SIG-M5 treated with dmso at 0.1 percent for 504 hours (cell line): ENCODE measurements around the gene ZDHHC6.
"Not testable (repeated sequence)": the region's sequence is repeated elsewhere in the genome, so short reads cannot be mapped to it uniquely, and the experiment has no call there.

ENCODE experiments used
- DNase-seq: peaks from one replicate; lab custom pipeline; 2025; ENCODE audit not compliant: unreplicated experiment; lab: John Stamatoyannopoulos, UW

Gene ZDHHC6, protein sequence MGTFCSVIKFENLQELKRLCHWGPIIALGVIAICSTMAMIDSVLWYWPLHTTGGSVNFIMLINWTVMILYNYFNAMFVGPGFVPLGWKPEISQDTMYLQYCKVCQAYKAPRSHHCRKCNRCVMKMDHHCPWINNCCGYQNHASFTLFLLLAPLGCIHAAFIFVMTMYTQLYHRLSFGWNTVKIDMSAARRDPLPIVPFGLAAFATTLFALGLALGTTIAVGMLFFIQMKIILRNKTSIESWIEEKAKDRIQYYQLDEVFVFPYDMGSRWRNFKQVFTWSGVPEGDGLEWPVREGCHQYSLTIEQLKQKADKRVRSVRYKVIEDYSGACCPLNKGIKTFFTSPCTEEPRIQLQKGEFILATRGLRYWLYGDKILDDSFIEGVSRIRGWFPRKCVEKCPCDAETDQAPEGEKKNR

DNA sequence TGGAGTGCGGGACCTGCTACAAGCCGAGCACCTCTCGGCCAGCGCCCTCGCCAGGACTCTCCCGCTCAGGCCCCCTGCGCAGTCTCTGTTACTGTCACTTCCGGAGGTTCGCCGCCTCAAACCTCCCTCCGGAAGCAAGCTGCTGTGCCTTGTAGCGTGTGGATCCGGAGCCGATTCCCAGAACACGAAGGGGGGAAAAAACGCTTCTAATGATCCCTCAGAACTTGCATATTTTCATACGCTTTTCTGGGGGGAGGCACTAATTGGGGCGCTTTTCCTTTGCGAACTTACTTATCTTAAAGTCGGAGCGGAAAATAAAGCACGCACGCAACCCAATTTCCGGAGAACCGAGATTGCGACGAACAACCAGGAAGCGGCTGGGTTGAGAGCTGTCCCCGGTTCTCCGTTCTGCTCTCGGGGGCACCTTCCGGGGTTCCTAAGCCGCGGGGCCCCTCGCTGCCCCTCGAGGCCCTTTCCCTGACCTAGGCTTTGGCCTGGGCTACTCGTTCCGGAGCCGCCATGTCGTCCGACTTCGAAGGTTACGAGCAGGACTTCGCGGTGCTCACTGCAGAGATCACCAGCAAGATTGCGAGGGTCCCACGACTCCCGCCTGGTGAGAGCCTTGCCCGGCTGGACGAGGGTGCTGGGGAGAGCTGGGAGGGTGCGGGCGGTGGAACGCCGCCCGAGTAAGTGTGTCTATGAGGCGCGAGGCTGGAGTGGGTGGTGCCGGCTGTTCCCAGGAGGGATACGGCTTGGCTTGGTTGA, at the start of gene ZDHHC6, which contains the start of gene VTI1A:
Gene ZDHHC6 (minus strand): TSS at position 60 of the 765 bp plus-strand sequence. CDS start 1,478 bp downstream, outside the sequence.
Gene VTI1A (plus strand): TSS at position 361 of the 765 bp plus-strand sequence. CDS start 159 bp downstream, at position 520.
- DNase-seq, result peak; percentile 83

DNA sequence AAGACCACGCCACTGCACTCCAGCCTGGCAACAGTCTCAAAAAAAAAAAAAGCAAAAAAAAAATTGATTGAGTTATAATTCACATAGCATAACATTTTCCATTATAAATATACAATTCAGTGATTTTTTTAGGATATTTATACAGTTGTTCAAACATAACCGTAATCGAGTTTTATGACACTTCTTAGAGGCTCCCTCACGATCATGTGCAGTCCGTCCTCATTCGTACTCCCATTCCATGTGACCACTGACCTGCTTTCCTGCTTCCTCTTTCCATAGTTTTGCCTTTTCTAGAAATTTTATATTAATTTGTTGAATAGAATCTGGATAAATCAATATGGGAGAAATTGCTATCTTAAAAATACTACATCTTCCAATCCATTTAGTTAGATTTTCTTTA, 46.0 kb upstream of the ZDHHC6 start:
- DNase-seq, result no peak

DNA sequence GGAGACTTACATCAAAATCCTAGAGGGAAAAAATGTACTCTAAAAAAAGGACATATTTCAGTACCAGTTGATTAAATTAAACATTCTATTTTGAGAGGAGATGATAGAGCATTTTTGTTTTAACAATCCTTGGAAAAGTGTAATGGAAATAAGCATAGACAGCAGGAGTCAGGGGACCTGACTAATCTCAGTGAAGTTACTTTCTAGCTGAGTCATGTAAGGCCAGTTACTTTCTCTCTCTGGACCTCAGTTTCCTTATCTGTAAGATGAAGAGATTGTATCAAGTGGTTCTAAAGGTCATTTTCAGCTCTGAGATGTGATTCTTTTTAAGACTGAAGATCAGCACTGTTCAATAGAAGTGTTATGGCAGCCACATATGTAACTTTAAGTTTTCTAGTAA, 44.4 kb upstream of the ZDHHC6 start:
- no peak for DNase-seq

DNA sequence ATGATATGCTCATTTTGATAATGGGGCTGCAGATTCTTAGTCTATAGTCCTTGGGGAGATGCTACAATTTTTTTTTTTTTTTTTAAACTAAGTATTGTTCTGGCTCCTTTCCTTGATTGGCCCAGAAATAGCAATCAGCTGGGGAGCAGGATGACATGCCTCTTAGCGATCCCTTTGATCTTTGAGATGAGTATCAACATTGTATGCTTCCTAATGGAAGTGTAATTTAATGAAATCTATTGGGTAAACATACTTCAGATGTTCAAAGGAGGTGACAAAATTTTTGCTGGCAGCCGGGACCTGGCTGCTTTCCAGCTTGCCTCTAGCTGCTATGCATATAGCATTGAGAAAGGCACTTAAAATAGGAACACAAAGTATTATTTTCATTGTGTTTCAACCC, 43.8 kb upstream of the ZDHHC6 start:
- no peak for DNase-seq

DNA sequence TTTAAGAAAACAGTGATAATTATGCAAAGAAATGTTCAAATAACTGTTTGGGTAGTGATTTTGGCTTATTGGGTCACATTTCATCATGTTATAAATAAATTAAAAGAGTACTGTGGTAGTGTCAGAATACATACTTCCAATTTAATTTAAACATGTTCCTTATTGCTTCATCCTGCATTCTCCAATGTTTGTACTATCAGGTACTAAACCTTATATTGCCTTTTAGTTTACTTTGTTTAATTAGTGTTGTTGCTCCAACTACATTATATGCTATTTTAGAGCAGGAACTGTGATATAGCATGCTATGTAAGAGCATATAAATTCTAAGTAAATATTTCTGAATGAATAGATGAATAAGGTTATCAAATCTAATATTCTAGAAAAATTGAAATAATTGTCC, 41.2 kb upstream of the ZDHHC6 start:
- no peak for DNase-seq

DNA sequence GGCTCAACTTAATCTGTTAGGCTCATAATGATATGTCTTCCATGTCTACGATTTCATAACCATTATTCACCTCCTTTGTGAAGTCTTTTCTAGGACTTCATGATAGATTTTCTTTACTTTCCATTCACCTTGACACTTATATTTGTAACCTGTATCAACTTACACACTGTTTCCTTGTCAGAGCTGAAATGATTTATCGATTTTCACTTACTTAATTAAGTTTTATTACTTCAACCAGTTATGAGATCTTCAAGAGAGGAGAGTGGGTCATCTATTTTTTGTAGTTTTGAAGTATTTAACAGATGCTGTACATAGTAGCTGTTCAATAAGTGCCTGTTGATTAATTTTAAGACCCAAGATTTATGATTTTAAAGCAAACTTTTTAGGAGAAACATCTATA, 37.7 kb upstream of the ZDHHC6 start:
- DNase-seq, result no peak

DNA sequence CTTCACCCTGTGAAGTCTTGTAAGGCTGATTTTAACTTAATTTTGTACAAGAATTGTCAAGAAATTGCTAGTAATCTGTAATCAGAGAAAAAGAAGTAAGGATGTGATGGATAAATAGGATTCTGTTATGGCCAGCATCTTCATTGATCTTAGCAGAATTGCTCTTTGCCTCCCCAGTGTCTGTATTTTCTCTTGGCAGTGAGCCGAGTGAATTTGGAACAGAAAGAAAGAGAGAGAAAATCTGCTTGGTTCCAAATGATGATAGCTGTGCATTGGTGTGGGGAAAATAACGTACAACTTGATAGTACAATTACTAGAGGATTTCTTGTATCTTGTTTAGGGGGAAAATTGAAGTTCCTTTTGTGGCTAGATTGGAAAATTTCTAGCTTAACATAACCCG, 34.9 kb upstream of the ZDHHC6 start:
- DNase-seq, result no peak

DNA sequence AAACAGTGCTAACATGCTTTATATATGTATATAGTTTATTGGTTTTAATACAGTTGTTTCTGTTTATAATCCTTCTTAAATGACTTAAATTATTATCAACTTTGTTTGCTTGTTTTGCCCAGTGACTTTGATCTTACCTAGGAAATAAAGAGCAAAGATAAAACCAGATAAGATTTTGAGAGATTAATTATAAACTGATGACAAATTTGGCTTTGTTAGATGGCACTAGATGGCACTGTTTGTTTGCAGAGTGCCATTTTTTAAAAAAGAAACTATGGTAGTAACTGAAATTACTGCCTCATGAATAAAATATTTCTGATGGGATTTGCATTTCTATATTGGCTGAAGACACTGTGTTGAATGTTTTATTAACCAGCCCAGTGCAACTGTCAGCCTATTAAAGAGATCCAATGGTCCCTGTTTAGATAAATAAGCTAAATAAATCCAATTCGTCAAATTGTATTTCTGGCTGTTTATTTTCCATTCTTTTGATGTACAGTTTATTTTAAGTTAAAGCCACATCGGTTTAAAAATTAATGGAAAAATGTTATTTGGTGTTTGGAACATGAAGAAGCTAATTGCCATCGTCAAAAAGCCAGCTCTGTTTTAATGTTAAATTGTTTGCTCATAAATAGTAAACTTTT, 29.0 kb upstream of the ZDHHC6 start:
- no peak for DNase-seq

DNA sequence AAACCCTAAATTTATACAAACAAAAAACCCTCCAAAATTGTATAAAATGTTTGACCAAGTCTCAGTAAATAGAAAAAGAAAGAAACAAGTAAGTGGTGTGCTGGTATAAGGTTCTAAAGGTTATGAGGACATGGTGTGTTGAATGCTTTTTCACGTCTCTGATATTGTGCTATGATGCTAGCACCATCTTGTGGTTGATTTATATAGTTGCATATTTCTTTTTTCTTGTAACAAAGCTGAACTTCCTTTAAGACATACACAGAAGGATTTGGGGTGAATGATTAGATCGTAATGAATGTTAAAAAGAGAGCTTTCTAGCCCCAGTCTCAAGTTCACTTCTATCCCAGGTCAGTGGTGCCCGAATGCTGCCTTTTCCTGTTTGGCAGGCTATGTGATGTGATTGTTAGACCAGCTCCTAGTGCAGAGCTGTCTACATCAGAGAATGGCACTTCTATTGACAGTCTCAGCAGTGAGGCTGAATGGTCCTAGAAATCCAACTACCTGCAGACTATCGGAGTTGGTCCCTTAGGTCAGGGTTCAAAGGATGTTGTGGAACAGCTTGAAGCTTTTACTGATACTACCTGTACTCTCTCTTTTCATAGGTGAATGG, 25.3 kb upstream of the ZDHHC6 start:
- peak; percentile 43 for DNase-seq

DNA sequence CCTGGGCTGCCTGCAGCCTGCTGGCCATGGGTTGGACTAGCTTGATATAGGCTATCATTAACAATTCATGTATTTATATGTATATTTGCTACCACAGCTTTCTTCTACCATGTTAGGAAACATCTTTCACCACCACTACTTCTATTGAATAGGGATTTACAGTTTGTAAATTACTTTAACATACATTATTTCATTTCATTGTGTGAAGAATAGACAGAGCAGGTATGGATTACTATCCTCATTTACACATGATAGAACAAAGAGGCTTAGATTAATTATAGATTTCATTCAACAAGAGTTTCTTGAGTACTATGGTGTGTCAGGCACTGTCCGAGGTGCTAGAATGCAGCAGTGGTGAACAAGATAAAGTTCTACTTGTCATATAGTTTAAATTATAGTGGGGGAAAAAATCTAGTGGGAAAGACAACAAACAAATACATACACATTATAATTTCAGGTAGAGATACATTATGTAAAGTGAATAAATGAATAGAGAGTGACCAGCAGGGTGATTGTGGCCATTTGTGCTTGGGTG, 20.9 kb upstream of the ZDHHC6 start:
- no peak for DNase-seq

DNA sequence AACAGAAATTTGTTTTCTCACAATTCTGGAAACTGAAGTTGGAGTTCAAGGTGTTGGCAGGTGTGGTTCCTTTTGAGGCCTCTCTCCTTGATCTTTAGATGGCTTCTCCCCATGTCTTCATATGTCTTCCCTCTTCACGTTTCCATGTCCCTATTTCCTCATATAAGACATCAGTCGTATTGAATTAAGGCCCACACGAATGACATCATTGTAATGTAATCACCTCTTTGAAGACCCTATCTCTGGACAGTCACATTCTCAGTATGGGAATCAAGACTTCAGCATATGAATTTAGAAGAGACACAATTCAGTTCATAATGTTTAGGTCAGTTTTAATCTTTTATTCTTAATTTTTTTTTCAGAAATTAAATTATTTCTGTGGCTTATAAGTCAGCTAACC, 20.1 kb upstream of the ZDHHC6 start:
- no peak for DNase-seq

DNA sequence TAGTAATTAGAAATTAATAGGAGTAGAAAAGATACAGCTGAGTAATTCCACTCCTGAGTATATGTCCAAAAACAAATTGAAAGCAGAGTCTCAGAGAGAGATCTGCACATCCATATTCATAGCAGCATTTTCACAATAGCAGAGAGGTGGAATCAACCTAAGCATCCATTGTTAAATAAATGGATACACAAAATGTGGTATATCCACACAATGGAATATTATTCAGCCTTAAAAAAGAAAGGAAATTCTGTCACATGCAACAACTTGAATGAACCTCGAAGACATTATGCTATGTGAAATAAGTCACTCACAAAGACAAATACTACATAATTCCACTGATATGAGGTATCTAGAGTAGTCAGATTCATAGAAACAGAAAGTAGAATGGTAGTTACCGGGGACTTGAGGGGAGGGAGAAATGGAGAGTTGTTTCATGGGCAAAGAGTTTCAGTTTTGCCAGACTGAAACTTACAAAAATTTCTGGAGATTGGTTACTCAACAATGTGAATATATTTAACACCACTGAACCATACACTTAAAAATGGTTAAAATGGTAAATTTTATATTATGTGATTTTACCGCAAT, 18.7 kb upstream of the ZDHHC6 start:
- DNase-seq, result no peak

DNA sequence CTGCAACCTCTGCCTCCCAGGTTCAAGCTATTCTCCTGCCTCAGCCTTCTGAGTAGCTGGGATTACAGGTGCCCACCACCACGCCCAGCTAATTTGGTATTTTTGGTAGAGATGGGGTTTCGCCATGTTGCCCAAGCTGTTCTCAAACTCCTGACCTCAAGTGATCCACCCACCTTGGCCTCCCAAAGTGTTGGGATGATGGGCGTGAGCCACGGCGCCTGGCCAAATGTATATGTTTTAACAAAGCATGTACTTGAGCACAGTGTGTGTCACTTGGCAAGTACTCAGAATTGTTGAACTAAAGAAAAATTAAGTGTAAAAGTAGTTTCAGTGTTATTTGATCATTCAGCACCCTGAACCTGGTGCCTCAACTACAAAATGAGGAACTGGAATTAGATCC, 17.4 kb upstream of the ZDHHC6 start:
- DNase-seq, result not testable (repeated sequence)

DNA sequence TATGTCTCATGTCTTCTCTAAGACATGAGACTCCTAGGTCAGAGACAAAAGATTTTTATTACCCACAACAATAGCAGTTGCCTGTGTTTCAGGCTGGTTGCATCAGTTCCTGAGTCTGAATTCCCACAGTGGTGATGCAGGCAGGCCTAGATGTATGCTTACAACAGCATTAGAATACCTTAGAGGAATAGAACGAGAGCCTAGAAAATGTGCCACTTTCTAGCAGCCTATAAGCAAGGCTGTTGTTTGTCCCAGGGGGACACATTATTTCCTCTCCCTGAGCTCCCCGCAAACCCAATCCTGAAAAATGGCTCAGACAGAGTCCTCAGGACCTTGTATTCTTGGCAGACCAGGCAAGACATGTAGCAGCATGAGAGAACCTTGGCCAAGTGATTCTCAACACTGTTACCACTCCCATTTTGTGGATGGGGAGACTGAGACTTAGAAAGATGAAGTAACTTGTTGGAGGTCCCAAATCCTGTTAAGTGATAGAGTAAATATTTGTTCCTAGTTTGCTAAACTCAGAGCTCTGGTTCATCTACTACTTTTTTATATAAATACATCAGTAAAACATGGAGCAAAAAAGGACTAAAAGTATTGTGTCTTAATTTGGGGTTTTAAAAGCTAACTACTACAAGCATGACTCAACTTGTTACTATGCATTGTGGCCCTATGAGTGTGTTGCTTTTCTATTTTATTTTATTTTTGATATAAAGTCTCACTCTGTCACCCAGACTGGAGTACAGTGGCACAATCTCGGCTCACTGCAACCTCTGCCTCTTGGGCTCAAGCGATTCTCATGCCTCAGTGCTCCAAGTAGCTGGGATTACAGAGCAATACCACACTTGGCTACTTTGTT, 14.5 kb upstream of the ZDHHC6 start:
- no peak for DNase-seq

DNA sequence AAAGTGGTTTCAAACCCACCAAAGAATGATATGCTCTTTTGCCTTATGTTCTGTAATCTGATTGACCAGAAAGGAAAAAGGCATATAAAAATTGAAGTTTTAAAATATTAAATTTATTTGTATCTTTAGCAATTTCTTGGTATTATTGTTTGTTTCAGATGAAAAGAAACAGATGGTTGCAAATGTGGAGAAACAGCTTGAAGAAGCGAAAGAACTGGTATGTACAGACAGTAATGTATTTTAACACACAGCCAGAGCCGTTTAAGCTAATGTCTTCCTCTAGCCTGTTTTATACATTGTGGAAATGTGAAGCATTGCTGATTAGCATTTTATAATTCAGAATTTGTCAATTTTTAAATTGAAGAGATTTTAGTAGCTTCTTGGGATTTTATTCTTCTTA, 13.7 kb upstream of the ZDHHC6 start:
- DNase-seq, result no peak

DNA sequence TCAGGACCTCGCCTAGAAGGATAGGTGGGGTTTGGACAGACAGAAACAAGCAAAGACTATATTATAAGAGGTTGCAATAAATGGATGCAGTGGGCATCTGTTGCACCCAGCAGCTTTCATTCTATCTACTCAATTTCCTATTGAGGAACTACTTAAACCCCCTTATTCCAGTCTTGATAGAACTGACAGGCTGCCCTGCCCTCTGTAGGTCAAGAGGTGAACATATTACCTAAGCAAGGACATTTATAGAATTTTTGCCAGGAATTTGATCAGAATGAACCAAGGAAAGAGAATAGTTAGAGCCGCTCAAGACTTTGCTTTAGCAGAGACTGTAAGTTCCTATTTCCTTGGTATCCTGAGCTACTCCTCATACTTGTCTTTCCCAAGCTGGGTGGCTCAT, 9.8 kb upstream of the ZDHHC6 start:
- no peak for DNase-seq

DNA sequence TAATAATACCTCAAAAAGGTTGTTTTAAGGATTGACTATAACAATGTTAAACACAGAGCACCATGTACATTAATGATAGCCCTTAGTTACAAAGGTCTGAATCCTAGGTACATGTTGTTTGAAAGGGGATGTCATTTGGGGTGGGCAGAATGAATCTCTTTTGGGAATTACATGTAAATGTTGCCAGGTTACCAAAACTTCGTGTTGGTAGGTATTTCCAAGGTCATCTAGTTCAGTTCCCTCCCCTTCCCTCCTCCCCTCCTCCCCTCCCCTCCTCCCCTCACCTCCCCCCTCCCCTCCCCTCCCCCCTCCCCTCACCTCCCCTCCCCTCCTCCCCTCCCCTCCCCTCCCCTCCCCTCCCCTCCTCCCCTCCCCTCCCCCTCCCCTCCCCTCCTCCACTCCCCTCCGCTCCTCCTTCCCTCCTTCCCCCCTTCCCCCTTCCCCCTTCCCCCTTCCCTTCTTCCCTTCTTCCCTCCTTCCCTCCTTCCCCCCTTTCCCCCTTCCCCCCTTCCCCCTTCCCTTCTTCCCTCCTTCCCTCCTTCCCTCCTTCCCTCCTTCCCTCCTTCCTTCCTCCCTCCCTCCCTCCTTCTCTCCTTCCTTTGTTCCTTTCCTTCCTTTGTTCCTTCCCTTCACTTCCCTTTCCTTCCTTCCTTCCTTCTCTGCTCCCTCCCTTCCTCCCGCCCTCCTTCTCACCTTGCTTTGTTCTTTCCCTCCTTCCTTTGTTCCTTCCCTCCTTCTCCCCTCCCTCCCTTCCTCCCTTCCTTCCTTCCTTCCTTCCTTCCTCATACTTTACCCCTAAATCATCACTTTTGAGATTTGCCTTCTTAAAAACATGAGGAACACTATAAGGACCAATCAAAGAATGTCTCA, 8.4 kb upstream of the ZDHHC6 start:
- DNase-seq, result no peak

DNA sequence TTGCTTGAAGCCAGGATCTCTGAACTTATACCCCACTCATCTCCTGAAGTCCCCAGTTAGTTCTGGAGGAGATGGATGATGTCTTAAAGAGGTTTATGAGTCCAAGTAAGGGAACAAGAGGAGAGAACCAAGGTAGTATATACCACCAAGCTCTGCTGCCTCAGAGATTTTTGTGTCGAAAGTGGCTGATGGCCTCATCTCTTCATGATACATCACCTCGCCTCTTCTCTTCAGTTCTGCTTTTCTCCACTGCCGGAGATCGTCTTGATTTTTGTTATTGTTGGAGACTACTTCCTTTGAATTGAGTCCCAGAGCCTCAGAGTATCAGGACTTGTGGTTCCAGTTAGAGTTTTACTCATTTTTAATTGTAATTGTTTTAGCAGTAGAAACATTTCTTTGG, 2.2 kb upstream of the ZDHHC6 start:
- DNase-seq, result peak; percentile 27

DNA sequence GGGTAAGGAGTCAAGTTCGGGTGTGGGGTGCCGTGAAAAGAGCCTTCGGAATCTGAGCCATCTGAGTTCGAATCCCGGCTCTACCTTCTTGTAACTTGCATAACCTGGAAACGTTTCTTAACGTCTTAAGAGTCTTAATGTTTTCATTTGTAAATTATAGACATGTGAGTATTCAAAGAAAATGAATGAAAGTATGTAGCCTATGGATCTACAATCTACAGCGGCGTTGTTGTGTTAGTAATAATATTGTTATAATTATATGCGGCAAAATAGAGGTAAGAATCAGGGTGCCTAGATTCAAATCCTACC, 860 bp upstream of the ZDHHC6 start:
- DNase-seq, result no peak
